ENCODE data around the gene TUBGCP5. TPM values are rescaled to one million over a fixed set of nuclear protein-coding genes. Genes with fewer than 3 reads are reported as not detected.

TUBGCP5 gene
- total RNA-seq, 1 donor from 2014 or later: 27.1 TPM

DNA sequence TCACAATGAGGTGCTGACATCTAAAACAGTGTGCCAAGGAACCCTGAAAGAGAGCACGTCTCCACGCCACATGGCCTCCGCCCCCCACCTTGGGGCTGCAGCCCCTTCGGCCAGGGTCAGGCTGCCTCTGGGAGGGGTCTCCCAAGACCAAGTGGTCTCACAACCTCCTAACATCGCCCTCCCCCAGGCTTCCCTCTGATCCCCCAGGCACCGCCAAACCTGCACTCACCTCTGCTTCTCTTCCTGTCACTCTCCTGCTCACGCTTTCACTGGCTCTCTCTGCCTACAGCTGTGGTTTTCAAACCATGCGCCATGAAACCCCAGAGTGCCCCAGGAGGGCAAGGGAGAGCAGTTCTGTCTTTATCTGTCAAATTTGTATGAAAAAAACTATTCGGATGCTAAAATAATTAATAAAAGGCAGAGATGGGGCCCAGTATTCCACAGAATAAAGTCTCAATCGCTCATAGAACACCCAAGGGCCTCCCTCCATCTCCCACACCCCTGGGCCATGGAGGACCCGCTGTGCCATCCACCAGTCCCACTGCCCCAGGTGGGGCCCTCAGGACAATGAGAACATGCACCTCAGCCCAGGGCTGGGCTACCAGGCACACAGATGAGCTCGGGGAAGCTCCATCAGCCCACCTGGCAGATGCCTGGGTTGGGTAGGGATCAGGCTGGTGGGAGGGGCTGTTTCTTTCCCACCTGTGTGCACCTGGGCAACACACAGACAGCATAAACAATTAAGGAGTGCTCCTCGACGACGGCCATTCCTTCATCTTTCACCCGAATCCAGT lies 80.7 kb downstream of the TUBGCP5 start:
- H3K9me3 Mint-ChIP-seq: no peaks in the 10 kb centered on the region
- no peak for DNase-seq (ENCODE audit: low spot score in 2 of 2, unreplicated experiment in 2 of 2)
- H3K27me3 Mint-ChIP-seq (ENCODE audit: low read depth): no peaks in the 10 kb centered on the region
- peaks cover 14% of the 10 kb centered on the region for H3K4me1 Mint-ChIP-seq
- H3K27ac Mint-ChIP-seq: no peak overlapping the region
- no peaks in the 10 kb centered on the region for H3K36me3 Mint-ChIP-seq
- TF ChIP-seq, protein P1, sequence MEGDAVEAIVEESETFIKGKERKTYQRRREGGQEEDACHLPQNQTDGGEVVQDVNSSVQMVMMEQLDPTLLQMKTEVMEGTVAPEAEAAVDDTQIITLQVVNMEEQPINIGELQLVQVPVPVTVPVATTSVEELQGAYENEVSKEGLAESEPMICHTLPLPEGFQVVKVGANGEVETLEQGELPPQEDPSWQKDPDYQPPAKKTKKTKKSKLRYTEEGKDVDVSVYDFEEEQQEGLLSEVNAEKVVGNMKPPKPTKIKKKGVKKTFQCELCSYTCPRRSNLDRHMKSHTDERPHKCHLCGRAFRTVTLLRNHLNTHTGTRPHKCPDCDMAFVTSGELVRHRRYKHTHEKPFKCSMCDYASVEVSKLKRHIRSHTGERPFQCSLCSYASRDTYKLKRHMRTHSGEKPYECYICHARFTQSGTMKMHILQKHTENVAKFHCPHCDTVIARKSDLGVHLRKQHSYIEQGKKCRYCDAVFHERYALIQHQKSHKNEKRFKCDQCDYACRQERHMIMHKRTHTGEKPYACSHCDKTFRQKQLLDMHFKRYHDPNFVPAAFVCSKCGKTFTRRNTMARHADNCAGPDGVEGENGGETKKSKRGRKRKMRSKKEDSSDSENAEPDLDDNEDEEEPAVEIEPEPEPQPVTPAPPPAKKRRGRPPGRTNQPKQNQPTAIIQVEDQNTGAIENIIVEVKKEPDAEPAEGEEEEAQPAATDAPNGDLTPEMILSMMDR (IDR thresholded peaks at IDR 0.05; ENCODE audit: unreplicated experiment): no peak
- H3K4me3 Mint-ChIP-seq: no peak overlapping the region

DNA sequence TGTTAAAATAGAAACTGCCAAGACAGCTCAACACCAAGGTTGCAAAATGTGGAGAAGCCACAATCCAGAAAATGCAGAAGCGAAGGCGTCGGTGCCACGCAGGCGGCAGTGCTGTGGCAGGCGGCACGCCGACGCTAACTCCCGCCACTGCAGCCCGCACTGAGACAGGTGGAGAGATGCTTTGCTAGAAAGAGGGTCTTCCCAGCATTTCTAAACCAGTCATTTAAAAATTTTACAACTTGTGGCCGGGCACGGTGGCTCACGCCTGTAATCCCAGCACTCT lies 82.5 kb downstream of the TUBGCP5 start:
- no peak overlapping the region for H3K27ac Mint-ChIP-seq
- peaks cover 15% of the 10 kb centered on the region for H3K4me1 Mint-ChIP-seq
- H3K36me3 Mint-ChIP-seq: no peaks in the 10 kb centered on the region
- H3K27me3 Mint-ChIP-seq (ENCODE audit: low read depth): no peaks in the 10 kb centered on the region
- no peaks in the 10 kb centered on the region for H3K9me3 Mint-ChIP-seq
- TF ChIP-seq, protein P1 (IDR thresholded peaks at IDR 0.05; ENCODE audit: unreplicated experiment): no peak
- no peak overlapping the region for H3K4me3 Mint-ChIP-seq
- DNase-seq (ENCODE audit: low spot score in 2 of 2, unreplicated experiment in 2 of 2): no peak

DNA sequence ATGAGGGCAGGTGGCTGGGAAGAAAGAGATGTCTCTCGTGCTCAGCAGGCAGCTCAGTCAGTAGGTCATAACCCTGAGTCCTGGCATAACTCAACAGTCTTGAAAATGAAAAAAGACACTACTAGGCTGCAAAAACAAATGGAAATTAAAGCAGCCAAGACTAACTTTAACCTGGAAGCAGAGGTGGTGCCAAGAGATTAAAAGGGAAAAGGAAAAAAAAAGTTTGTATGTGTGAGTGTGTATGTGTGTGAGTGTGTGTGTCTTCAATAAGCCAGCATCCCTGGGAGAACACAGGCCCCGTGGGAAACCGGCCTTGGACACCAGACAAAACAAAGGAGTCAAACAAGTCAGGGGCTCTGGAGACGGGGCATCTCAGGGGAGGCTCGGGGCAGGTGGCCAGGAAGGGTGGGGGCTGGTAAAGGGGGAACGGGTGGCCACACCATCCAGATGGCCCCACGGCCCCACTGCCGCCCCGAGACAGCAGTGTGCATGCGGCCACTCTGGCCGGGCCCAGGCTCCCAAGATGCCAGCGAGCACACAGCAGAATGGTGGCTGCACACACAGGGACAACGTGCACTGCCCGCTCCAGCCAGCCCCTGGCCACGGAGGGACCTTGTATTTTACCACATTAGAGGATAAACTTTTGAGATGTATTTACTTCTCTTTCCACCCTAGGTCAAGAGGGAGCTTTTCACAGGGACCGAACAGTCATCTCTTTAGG lies 83.0 kb downstream of the TUBGCP5 start:
- no peak for DNase-seq (ENCODE audit: low spot score in 2 of 2, unreplicated experiment in 2 of 2)
- TF ChIP-seq, protein P1 (IDR thresholded peaks at IDR 0.05; ENCODE audit: unreplicated experiment): no peak
- Mint-ChIP-seq H3K27ac (no peak overlapping the region), H3K4me3 (no peak overlapping the region), H3K4me1 (peaks cover 11% of the 10 kb centered on the region), H3K27me3 (ENCODE audit: low read depth) (no peaks in the 10 kb centered on the region), H3K36me3 (no peaks in the 10 kb centered on the region), H3K9me3 (no peaks in the 10 kb centered on the region)

DNA sequence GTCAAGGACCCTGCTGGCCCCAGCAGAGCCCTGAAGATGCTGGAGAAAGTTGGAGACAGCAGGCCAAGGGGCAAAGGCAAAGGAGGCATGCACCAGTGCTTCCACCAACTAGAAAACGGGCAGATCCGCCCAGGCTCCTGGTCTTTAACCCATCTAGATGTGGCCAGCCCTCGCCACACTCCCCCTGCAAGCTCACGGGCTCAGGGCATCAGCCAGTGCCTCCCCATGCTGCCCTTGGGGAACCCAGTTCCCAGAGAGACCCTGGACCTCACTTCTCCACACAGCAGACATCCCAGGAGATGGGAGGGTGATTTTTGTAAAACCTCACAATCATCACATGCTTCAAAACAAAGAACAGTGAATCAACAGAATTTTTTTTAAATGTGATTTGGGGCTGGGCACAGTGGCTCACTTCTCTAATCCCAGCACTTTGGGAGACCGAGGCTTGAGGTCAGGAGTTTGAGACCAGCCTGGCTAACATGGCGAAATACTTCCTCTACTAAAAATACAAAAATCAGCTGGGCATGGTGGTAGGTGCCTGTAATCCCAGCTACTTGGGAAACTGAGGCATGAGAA lies 83.7 kb downstream of the TUBGCP5 start:
- H3K9me3 Mint-ChIP-seq: no peaks in the 10 kb centered on the region
- H3K27ac Mint-ChIP-seq: peak overlapping the region; percentile 6
- TF ChIP-seq, protein P1 (IDR thresholded peaks at IDR 0.05; ENCODE audit: unreplicated experiment): no peak
- H3K27me3 Mint-ChIP-seq (ENCODE audit: low read depth): no peaks in the 10 kb centered on the region
- DNase-seq (ENCODE audit: low spot score in 2 of 2, unreplicated experiment in 2 of 2): no peak
- peaks cover 12% of the 10 kb centered on the region for H3K4me1 Mint-ChIP-seq
- no peak overlapping the region for H3K4me3 Mint-ChIP-seq
- no peaks in the 10 kb centered on the region for H3K36me3 Mint-ChIP-seq

DNA sequence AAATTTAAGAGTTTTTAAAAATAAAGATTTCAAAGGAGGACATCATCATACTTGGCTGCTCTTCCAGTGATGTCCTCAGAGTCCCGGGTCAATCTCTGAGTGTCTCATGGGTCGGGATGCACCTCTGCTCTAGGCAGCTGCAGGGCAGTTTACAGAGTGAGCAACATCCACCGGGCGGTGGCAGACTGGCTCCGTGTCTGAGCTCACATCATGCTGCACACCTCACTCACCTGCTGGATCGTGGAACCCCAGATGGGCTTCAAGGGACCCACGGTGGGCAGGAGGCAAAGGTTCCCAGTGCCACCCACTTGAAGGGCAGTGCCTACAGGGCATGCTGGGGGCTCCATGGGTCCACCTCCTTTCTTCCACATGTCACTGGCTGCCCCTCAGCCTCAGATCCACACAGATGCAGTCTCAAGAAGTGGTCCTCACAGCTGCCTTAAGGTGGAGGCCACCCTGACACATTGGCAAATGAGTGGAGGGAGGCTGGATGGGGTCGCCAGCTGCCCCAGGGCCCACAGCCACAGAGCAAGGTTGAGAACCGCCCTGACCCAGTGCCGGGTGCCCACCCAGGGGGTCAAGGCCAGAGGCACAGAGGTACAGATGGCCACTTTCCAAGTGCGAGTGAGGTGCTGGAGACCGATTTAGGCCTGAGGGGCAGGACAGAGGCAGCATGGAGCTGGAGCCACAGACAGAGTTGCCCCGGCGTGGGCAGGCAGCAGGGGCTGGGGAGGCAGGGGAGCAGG lies 84.4 kb downstream of the TUBGCP5 start:
- DNase-seq (ENCODE audit: low spot score in 2 of 2, unreplicated experiment in 2 of 2): no peak
- no peak overlapping the region for H3K27ac Mint-ChIP-seq
- no peak overlapping the region for H3K4me3 Mint-ChIP-seq
- no peaks in the 10 kb centered on the region for H3K36me3 Mint-ChIP-seq
- H3K4me1 Mint-ChIP-seq: peaks cover 18% of the 10 kb centered on the region
- no peaks in the 10 kb centered on the region for H3K27me3 Mint-ChIP-seq (ENCODE audit: low read depth)
- H3K9me3 Mint-ChIP-seq: no peaks in the 10 kb centered on the region
- TF ChIP-seq, protein P1 (IDR thresholded peaks at IDR 0.05; ENCODE audit: unreplicated experiment): no peak

Data from mesothelial cell of epicardium (in vitro differentiated cells).